H1 (cell line): ENCODE measurements around the gene ATP2A3. TPM values are rescaled to one million over a fixed set of nuclear protein-coding genes. Genes with fewer than 3 reads are reported as not detected.

Experiments
- CTCF ChIA-PET: fragments of 300-600 bp; sonication (Branson Sonifier 250); formaldehyde crosslinking; loops from one replicate; lab custom pipeline; 2021; ENCODE audit not compliant: partially characterized antibody; lab: Charles Lee
- POLR2A ChIA-PET: fragments of 300-600 bp; sonication (Branson Sonifier 250); formaldehyde crosslinking; loops from one replicate; lab custom pipeline; 2021; ENCODE audit warnings: inconsistent platforms; ENCODE audit not compliant: partially characterized antibody; lab: Charles Lee
- DNase-seq, 2 experiments: peaks; one replicate each; pipeline versions ENCODE4 v3.0.0 to v3.0.0-alpha.2; 2010 to 2022; ENCODE audit warnings: low spot score in 2 of 2, low read depth in 1 of 2, mixed read lengths in 1 of 2
- FAIRE-seq: peaks from 2 replicates; lab custom pipeline; 2011; peaks lifted over from hg19 to GRCh38; lab: Jason Lieb, UNC
- H2AFZ ChIP-seq: 2 replicates; pipeline ENCODE4 v1.8.1; 2012; ENCODE audit warnings: low read length, inconsistent platforms
- H2AK5ac ChIP-seq: 2 replicates; pipeline ENCODE4 v1.6.1; 2013; ENCODE audit warnings: low read depth, low read length
- H2BK120ac ChIP-seq: replicated peaks from 2 replicates; pipeline ENCODE3; 2013; ENCODE audit warnings: low read depth, low read length, inconsistent platforms
- H2BK12ac ChIP-seq: 2 replicates; pipeline ENCODE4 v1.6.1; 2013; ENCODE audit warnings: low read depth, low read length
- H2BK15ac ChIP-seq: 2 replicates; pipeline ENCODE4 v1.6.1; 2013; ENCODE audit warnings: low read length
- H2BK20ac ChIP-seq: 2 replicates; pipeline ENCODE4 v1.6.1; 2013; ENCODE audit warnings: low read length
- H2BK5ac ChIP-seq: 2 replicates; pipeline ENCODE4 v1.6.1; 2013; ENCODE audit warnings: low read depth, low read length
- H3K14ac ChIP-seq: 2 replicates; pipeline ENCODE4 v1.6.1; 2013; ENCODE audit warnings: inconsistent platforms; ENCODE audit not compliant: insufficient read length
- H3K18ac ChIP-seq: 2 replicates; pipeline ENCODE4 v1.6.1; 2013; ENCODE audit warnings: low read length; ENCODE audit errors: extremely low read depth
- H3K23ac ChIP-seq: 2 replicates; pipeline ENCODE4 v1.6.1; 2013; ENCODE audit warnings: inconsistent platforms; ENCODE audit not compliant: insufficient read length
- H3K23me2 ChIP-seq: 2 replicates; pipeline ENCODE4 v1.6.1; 2013; ENCODE audit warnings: low read depth, low read length
- H3K27ac ChIP-seq: 2 replicates; pipeline ENCODE4 v1.6.1; 2011; ENCODE audit warnings: low read depth, low read length, inconsistent platforms
- H3K27me3 ChIP-seq, 4 experiments: replicated peaks in 1 of 4; 1 replicate in 1 of 4; 2 replicates in 3 of 4; pipeline versions ENCODE4 v1.6.1 to v1.8.1; 2011 to 2013; ENCODE audit warnings: low read length in 3 of 4, mild to moderate bottlenecking in 3 of 4, inconsistent platforms in 2 of 4, mixed read lengths in 2 of 4, moderate library complexity in 1 of 4; ENCODE audit not compliant: control insufficient read depth in 3 of 4, insufficient read depth in 3 of 4; ENCODE audit errors: extremely low read depth in 1 of 4
- H3K36me3 ChIP-seq, 4 experiments: 2 replicates each; pipeline versions ENCODE4 v1.6.1 to v1.8.1; 2011 to 2013; ENCODE audit warnings: mild to moderate bottlenecking in 4 of 4, low read length in 3 of 4, moderate library complexity in 2 of 4, control low read depth in 1 of 4, inconsistent platforms in 1 of 4; ENCODE audit not compliant: insufficient read depth in 4 of 4, control insufficient read depth in 2 of 4
- H3K4ac ChIP-seq: replicated peaks from 2 replicates; pipeline ENCODE3; 2013; ENCODE audit warnings: low read length, low read depth, mixed read lengths, inconsistent platforms; ENCODE audit not compliant: insufficient read length
- H3K4me1 ChIP-seq, 4 experiments: replicated peaks in 1 of 4; 1 replicate in 1 of 4; 2 replicates in 3 of 4; pipeline versions ENCODE4 v1.6.1 to v1.8.1; 2011 to 2013; ENCODE audit warnings: low read length in 3 of 4, inconsistent platforms in 2 of 4, mixed read lengths in 1 of 4; ENCODE audit not compliant: insufficient read depth in 4 of 4, control insufficient read depth in 3 of 4
- H3K4me2 ChIP-seq, 2 experiments: 2 replicates each; pipeline versions ENCODE4 v1.6.1 to v1.8.1; 2011 to 2013; ENCODE audit warnings: low read depth in 2 of 2, low read length in 2 of 2, control low read depth in 1 of 2, inconsistent platforms in 1 of 2, mild to moderate bottlenecking in 1 of 2; ENCODE audit not compliant: insufficient read depth in 1 of 2
- H3K4me3 ChIP-seq, 4 experiments: fragments of 200-600, 300-600 bp in 1 of 4; sonication (generic), shearing (Covaris generic), sonication (Bioruptor Twin) in 1 of 4; 2 replicates each; pipeline versions ENCODE4 v1.5.1 to v1.8.1; 2011 to 2016; ENCODE audit warnings: low read length in 4 of 4, low read depth in 3 of 4, control low read depth in 2 of 4, inconsistent platforms in 2 of 4, mild to moderate bottlenecking in 2 of 4, mixed read lengths in 1 of 4, moderate library complexity in 1 of 4; ENCODE audit not compliant: insufficient read depth in 2 of 4; ENCODE audit errors: extremely low read depth in 1 of 4
- H3K56ac ChIP-seq: replicated peaks from 2 replicates; pipeline ENCODE3; 2013; ENCODE audit warnings: low read depth, mild to moderate bottlenecking, mixed read lengths, low read length, inconsistent platforms; ENCODE audit not compliant: insufficient read length
- H3K79me1 ChIP-seq: 2 replicates; pipeline ENCODE4 v1.6.1; 2013; ENCODE audit warnings: low read depth, low read length, control low read depth
- H3K79me2 ChIP-seq, 2 experiments: 2 replicates each; pipeline versions ENCODE4 v1.6.1 to v1.8.1; 2012 to 2013; ENCODE audit warnings: low read length in 2 of 2, mild to moderate bottlenecking in 2 of 2, inconsistent platforms in 1 of 2; ENCODE audit not compliant: insufficient read depth in 2 of 2, control insufficient read depth in 1 of 2
- H3K9ac ChIP-seq, 4 experiments: replicated peaks in 1 of 4; 1 replicate in 1 of 4; 2 replicates in 3 of 4; pipeline versions ENCODE4 v1.6.1 to v1.8.1; 2011 to 2013; ENCODE audit warnings: low read depth in 3 of 4, low read length in 3 of 4, control low read depth in 2 of 4, mild to moderate bottlenecking in 2 of 4, moderate library complexity in 2 of 4, inconsistent platforms in 1 of 4; ENCODE audit errors: extremely low read depth in 1 of 4
- H3K9me3 ChIP-seq, 2 experiments: 2 replicates each; pipeline versions ENCODE4 v1.6.1 to v1.8.1; 2012 to 2013; ENCODE audit warnings: mild to moderate bottlenecking in 2 of 2, moderate library complexity in 2 of 2, control low read depth in 1 of 2, inconsistent platforms in 1 of 2, low read depth in 1 of 2, low read length in 1 of 2, mixed read lengths in 1 of 2; ENCODE audit not compliant: insufficient read depth in 2 of 2
- H4K20me1 ChIP-seq, 2 experiments: replicated peaks in 1 of 2; 2 replicates each; pipeline versions ENCODE3 to v1.8.1; 2011 to 2013; ENCODE audit warnings: inconsistent platforms in 2 of 2, low read length in 2 of 2, mild to moderate bottlenecking in 1 of 2; ENCODE audit not compliant: insufficient read depth in 2 of 2, control insufficient read depth in 1 of 2
- H4K5ac ChIP-seq: 2 replicates; pipeline ENCODE4 v1.6.1; 2013; ENCODE audit warnings: low read length, low read depth, mixed read lengths, inconsistent platforms; ENCODE audit not compliant: insufficient read length
- H4K8ac ChIP-seq: 2 replicates; pipeline ENCODE4 v1.8.0; 2013; ENCODE audit warnings: mild to moderate bottlenecking, moderate library complexity, low read length, inconsistent platforms; ENCODE audit not compliant: insufficient read depth; ENCODE audit errors: extremely low read depth
- H4K91ac ChIP-seq: replicated peaks from 2 replicates; pipeline ENCODE3; 2013; ENCODE audit warnings: low read length, mixed read lengths, inconsistent platforms; ENCODE audit not compliant: insufficient read length
- CREB1 ChIP-seq: IDR thresholded peaks from 2 replicates; pipeline ENCODE4 v1.6.1; 2012; ENCODE audit warnings: inconsistent platforms
- GABPA ChIP-seq: IDR thresholded peaks from 2 replicates; pipeline ENCODE4 v1.6.1; 2011; ENCODE audit warnings: mild to moderate bottlenecking, low read length, moderate library complexity, borderline replicate concordance; ENCODE audit not compliant: insufficient read depth
- JUN ChIP-seq: IDR thresholded peaks from 2 replicates; pipeline ENCODE4 v1.6.1; 2011; ENCODE audit warnings: low read depth, mild to moderate bottlenecking, improper control_type of control experiment, low read length
- WGBS, 2 experiments: shearing (Covaris generic) in 1 of 2; methylation state at CpG; one replicate each; pipeline versions ENCODE4 v1.1.6 to v1.1.7; 2013 to 2015; ENCODE audit warnings: low lambda C conversion rate in 2 of 2, mixed read lengths in 2 of 2, inconsistent platforms in 1 of 2, low coverage in 1 of 2, missing lambda C conversion rate in 1 of 2; ENCODE audit not compliant: insufficient replicate concordance in 2 of 2, insufficient coverage in 1 of 2, insufficient read length in 1 of 2; ENCODE audit errors: extremely low coverage in 1 of 2, missing lambda C conversion rate in 1 of 2; 5-methylcytosine and 5-hydroxymethylcytosine counted together
- polyA plus RNA-seq, 7 experiments: library from polyadenylated mRNA; depleted of rRNA in 3 of 7; stranded (reverse) in 5 of 7; unstranded in 2 of 7; fragments of >200 nt in 5 of 7; fragments of 200-250 nt in 2 of 7; gene quantifications; 1 replicate in 5 of 7; 2 replicates in 1 of 7; 4 replicates in 1 of 7; pipeline versions ENCODE4 v1.2.1 to v1.2.3, GENCODE V29; 2011 to 2013; ENCODE audit warnings: missing spikeins in 2 of 7, mixed read lengths in 2 of 7
- total RNA-seq: library from RNA; stranded (reverse); fragmentation: NEBNext Ultra II Directional; extraction: Animal tissue kit (Norgen Biotek cat#: 25700); gene quantifications from 2 replicates; pipeline ENCODE4 v1.2.1, GENCODE V29; 2021

Gene ATP2A3
- total and polyA plus RNA-seq, 2 of the 8 experiments (the other 6 are each of a cell fraction or from before 2014, with no cell fraction given): 18.4 to 32.5 TPM

- Histone ChIP-seq H3K4me2 (peak overlapping the region; percentile 22 to 31; a peak in 2 of 4 replicates), H3K27ac (peak overlapping the region; percentile 13; the same call in 1 of the 2 replicates), H3K9ac (0 out of 7 replicates have a peak overlapping the region, but pooled peaks of 1 of the 4 experiments have one; percentile 12), H2AK5ac (no peak overlapping the region), H4K91ac (peak overlapping the region; percentile 45), H3K4ac (no peak overlapping the region), H4K5ac (no peak overlapping the region), H3K79me1 (no peaks in the 10 kb centered on the region), H2BK12ac (peak overlapping the region; percentile 41; the same call in 1 of the 2 replicates), H2BK5ac (peak overlapping the region; percentile 8; the same call in 1 of the 2 replicates), H2BK20ac (0 out of 2 replicates have a peak overlapping the region, but pooled peaks have one; percentile 63), H3K36me3 (no peaks in the 10 kb centered on the region), H4K8ac (peak overlapping the region; percentile 54; the same call in 1 of the 2 replicates), H3K79me2 (no peaks in the 10 kb centered on the region), H3K9me3 (no peaks in the 10 kb centered on the region), H3K27me3 (no peaks in the 10 kb centered on the region), H2AFZ (peak overlapping the region; percentile 85; the same call in 1 of the 2 replicates), H3K4me3 (no peak overlapping the region), H3K4me1 (peaks cover 4 to 27% (median 19%) of the 10 kb centered on the region in 4 experiments), H2BK15ac (peak overlapping the region; percentile 1; the same call in 1 of the 2 replicates), H3K14ac (no peak overlapping the region), H3K18ac (peak overlapping the region; percentile 4; the same call in 1 of the 2 replicates), H2BK120ac (no peak overlapping the region), H4K20me1 (no peaks in the 10 kb centered on the region), H3K56ac (no peak overlapping the region), H3K23ac (no peak overlapping the region), H3K23me2 (no peaks in the 10 kb centered on the region)
- WGBS, 2 experiments: 49% methylated on average over 23 of the region's 23 CpGs; no CpG with 5 or more reads in 1 of the 2 experiments
- CTCF ChIA-PET: interaction anchor here (0.7 to 1.8 kb wide), 10 partner anchors 12 to 135 kb away, joined by 3 to 9 read pairs (median 3); partner anchors contain the start of gene NCBP3
- DNase-seq (peak in 1 of 2 experiments; percentile 66), FAIRE-seq (no peak)
- TF ChIP-seq JUN (no peak), GABPA (0 out of 2 replicates have a peak, but pooled peaks have one; percentile 18), CREB1 (0 out of 2 replicates have a peak, but pooled peaks have one; percentile 36)
- POLR2A ChIA-PET: interaction anchor here (0.6 to 1.1 kb wide), 2 partner anchors 14 to 35 kb away, joined by 3 to 4 read pairs; no protein-coding TSS in a partner anchor
Observed at GRCh38 chr17:3981455-3981854, 17.2 kb upstream of the ATP2A3 start.
